NCI-H1694 treated with DMSO at 0.1 percent for 48 hours (cell line): ENCODE measurements around the gene CD274.
"Not testable (repeated sequence)": the region's sequence is repeated elsewhere in the genome, so short reads cannot be mapped to it uniquely, and the experiment has no call there.

ENCODE experiments used
- DNase-seq: peaks from one replicate; lab custom pipeline; 2025; lab: John Stamatoyannopoulos, UW

Gene CD274

GRCh38 chr9:5466766-5467165 lies 16.4 kb downstream of the CD274 start:
- DNase-seq = no peak

- no peak for DNase-seq
Measured at GRCh38 chr9:5468850-5469249, 18.5 kb downstream of the CD274 start.

- no peak for DNase-seq
Measured at GRCh38 chr9:5470122-5470521, 19.8 kb downstream of the CD274 start.

GRCh38 chr9:5470816-5471215 lies 20.5 kb downstream of the CD274 start:
- DNase-seq = no peak

GRCh38 chr9:5475611-5476010 lies 25.3 kb downstream of the CD274 start:
- DNase-seq = not testable (repeated sequence)

- no peak for DNase-seq
Measured at GRCh38 chr9:5478206-5478605, 27.9 kb downstream of the CD274 start.

GRCh38 chr9:5479994-5480694 lies 29.8 kb downstream of the CD274 start:
- DNase-seq = no peak

- DNase-seq = no peak
Measured at GRCh38 chr9:5480919-5481318, 30.6 kb downstream of the CD274 start.

- DNase-seq = no peak
Measured at GRCh38 chr9:5481322-5482040, 31.1 kb downstream of the CD274 start.

- no peak for DNase-seq
Measured at GRCh38 chr9:5482194-5482593, 31.9 kb downstream of the CD274 start.

- no peak for DNase-seq
Measured at GRCh38 chr9:5483306-5483705, 33.0 kb downstream of the CD274 start.

GRCh38 chr9:5485378-5486085 lies 35.2 kb downstream of the CD274 start:
- DNase-seq = no peak

- no peak for DNase-seq
Measured at GRCh38 chr9:5486988-5487387, 36.6 kb downstream of the CD274 start.

- DNase-seq = no peak
Measured at GRCh38 chr9:5488221-5489008, 38.1 kb downstream of the CD274 start.

- no peak for DNase-seq
Measured at GRCh38 chr9:5489630-5490490, 39.5 kb downstream of the CD274 start.

GRCh38 chr9:5492965-5493678 lies 42.8 kb downstream of the CD274 start:
- no peak for DNase-seq

- no peak for DNase-seq
Measured at GRCh38 chr9:5493679-5494511, 43.6 kb downstream of the CD274 start.

GRCh38 chr9:5494765-5495164 lies 44.4 kb downstream of the CD274 start:
- DNase-seq = not testable (repeated sequence)

- DNase-seq = no peak
Measured at GRCh38 chr9:5499157-5499556, 48.8 kb downstream of the CD274 start.
